ENCODE results near the gene ATP2A3. TPM values are rescaled to one million over a fixed set of nuclear protein-coding genes. Genes with fewer than 3 reads are reported as not detected.

Gene ATP2A3
- total and polyA plus RNA-seq, 8 donors, result 5.8 to 53.5 (median 7.4) TPM

GRCh38 chr17:3929181-3929580, 35.1 kb downstream of the ATP2A3 start:
- ATAC-seq (peak; percentile 15), DNase-seq (no peak)
- Histone ChIP-seq H3K9me3 (no peaks in the 10 kb centered on the region), H3K27me3 (no peaks in the 10 kb centered on the region), H3K4me3 (no peak overlapping the region), H3K4me1 (no peaks in the 10 kb centered on the region), H3K36me3 (peaks cover 0 to 77% of the 10 kb centered on the region in 2 donors), H3K27ac (no peak overlapping the region)
- intact Hi-C loops (cut with DNase I), result no loop called here
- no peak for TF ChIP-seq CTCF (IDR thresholded peaks at IDR 0.05)

- intact Hi-C loops (cut with DNase I), result no loop called here
- H3K27ac ChIP-seq, result no peak overlapping the region
- ATAC-seq, result peak; percentile 60
- no peaks in the 10 kb centered on the region for H3K4me1 ChIP-seq
- H3K4me3 ChIP-seq, result no peak overlapping the region
- peaks cover 0 to 73% of the 10 kb centered on the region in 2 donors for H3K36me3 ChIP-seq
- DNase-seq, result no peak
- H3K9me3 ChIP-seq, result no peaks in the 10 kb centered on the region
- TF ChIP-seq CTCF (IDR thresholded peaks at IDR 0.05), result no peak
- H3K27me3 ChIP-seq, result no peaks in the 10 kb centered on the region
Measured at GRCh38 chr17:3928406-3928805, 35.8 kb downstream of the ATP2A3 start.

GRCh38 chr17:3927628-3928340, 36.5 kb downstream of the ATP2A3 start:
- no peak overlapping the region for H3K4me3 ChIP-seq
- no peak for TF ChIP-seq CTCF (IDR thresholded peaks at IDR 0.05)
- peaks cover 0 to 66% of the 10 kb centered on the region in 2 donors for H3K36me3 ChIP-seq
- no peaks in the 10 kb centered on the region for H3K9me3 ChIP-seq
- intact Hi-C loops (cut with DNase I), result no loop called here
- DNase-seq (no peak), ATAC-seq (no peak)
- H3K27me3 ChIP-seq, result no peaks in the 10 kb centered on the region
- H3K27ac ChIP-seq, result no peak overlapping the region
- no peaks in the 10 kb centered on the region for H3K4me1 ChIP-seq

- H3K9me3 ChIP-seq, result no peaks in the 10 kb centered on the region
- no peaks in the 10 kb centered on the region for H3K4me1 ChIP-seq
- TF ChIP-seq CTCF (IDR thresholded peaks at IDR 0.05), result no peak
- no peaks in the 10 kb centered on the region for H3K27me3 ChIP-seq
- no peak overlapping the region for H3K4me3 ChIP-seq
- peaks cover 0 to 59% of the 10 kb centered on the region in 2 donors for H3K36me3 ChIP-seq
- no peak overlapping the region for H3K27ac ChIP-seq
- DNase-seq (no peak), ATAC-seq (no peak)
- intact Hi-C loops (cut with DNase I), result no loop called here
Measured at GRCh38 chr17:3926860-3927627, 37.2 kb downstream of the ATP2A3 start.

Data from left lung (tissue), 10 donors.